OCI-LY7 (cell line): ENCODE results near the gene SLC27A5. TPM values are rescaled to one million over a fixed set of nuclear protein-coding genes. Genes with fewer than 3 reads are reported as not detected.

ENCODE experiments used
- BruUV-seq: library from RNA; stranded (reverse); fragments of 400-500 nt; replicated peaks from 2 replicates; lab custom pipeline; 2021; lab: Mats Ljungman, UMichigan
- CTCF ChIA-PET: fragments of 300-600 bp; sonication (Branson Sonifier 250); formaldehyde crosslinking; loops from one replicate; lab custom pipeline; 2022; ENCODE audit warnings: antibody characterized with exemption; ENCODE audit not compliant: unreplicated experiment; lab: Charles Lee
- POLR2A ChIA-PET: fragments of 300-600 bp; sonication (Branson Sonifier 250); formaldehyde crosslinking; loops from one replicate; lab custom pipeline; 2022; ENCODE audit warnings: antibody characterized with exemption; lab: Charles Lee
- DNase-seq: peaks from one replicate; pipeline ENCODE4 v3.0.0-alpha.2; 2015; ENCODE audit warnings: low spot score
- H2AFZ ChIP-seq: fragments of 200-600 bp; sonication (generic), shearing (Covaris generic); 2 replicates; pipeline ENCODE4 v1.6.1; 2014; ENCODE audit warnings: mild to moderate bottlenecking, antibody characterized with exemption, low read length, moderate library complexity
- H3K27ac ChIP-seq: fragments of 200-600 bp; sonication (generic); 2 replicates; pipeline ENCODE4 v1.5.1; 2014; ENCODE audit warnings: mixed run types, low read depth, mild to moderate bottlenecking, moderate library complexity, low read length, inconsistent platforms; ENCODE audit not compliant: poor library complexity, severe bottlenecking
- H3K36me3 ChIP-seq: fragments of 200-600 bp; sonication (generic); 2 replicates; pipeline ENCODE4 v1.6.1; 2014; ENCODE audit warnings: mild to moderate bottlenecking, antibody characterized with exemption, low read length, moderate library complexity, mixed read lengths; ENCODE audit not compliant: insufficient read depth
- H3K4me1 ChIP-seq: fragments of 200-600 bp; sonication (generic); 2 replicates; pipeline ENCODE4 v1.5.1; 2014; ENCODE audit warnings: mild to moderate bottlenecking, low read length; ENCODE audit not compliant: insufficient read depth, poor library complexity, severe bottlenecking
- H3K4me2 ChIP-seq: fragments of 200-600 bp; sonication (generic); 2 replicates; pipeline ENCODE4 v1.6.1; 2014; ENCODE audit warnings: mild to moderate bottlenecking, low read length
- H3K4me3 ChIP-seq: fragments of 200-600 bp; sonication (generic); 2 replicates; pipeline ENCODE4 v1.5.1; 2014; ENCODE audit warnings: mild to moderate bottlenecking, low read depth, low read length; ENCODE audit not compliant: poor library complexity, severe bottlenecking
- H3K79me2 ChIP-seq: fragments of 200-600 bp; sonication (generic); 2 replicates; pipeline ENCODE4 v1.6.1; 2016; ENCODE audit warnings: low read depth, mild to moderate bottlenecking, low read length, moderate library complexity, mixed read lengths; ENCODE audit not compliant: insufficient read depth
- H3K9me2 ChIP-seq: fragments of 200-600 bp; sonication (generic); 2 replicates; pipeline ENCODE4 v1.6.1; 2016; ENCODE audit warnings: mild to moderate bottlenecking, low read length, mixed read lengths; ENCODE audit not compliant: insufficient read depth
- H3K9me3 ChIP-seq: fragments of 200-600 bp; sonication (generic); 2 replicates; pipeline ENCODE4 v1.6.1; 2014; ENCODE audit warnings: mild to moderate bottlenecking, mixed run types, low read length, mixed read lengths
- H4K20me1 ChIP-seq: fragments of 200-600 bp; sonication (generic); 2 replicates; pipeline ENCODE4 v1.6.1; 2014; ENCODE audit warnings: mild to moderate bottlenecking, antibody characterized with exemption, low read length, moderate library complexity, mixed read lengths; ENCODE audit not compliant: insufficient read depth
- CTCF ChIP-seq: fragments of 200-600 bp; sonication (generic); conservative IDR thresholded peaks from 2 replicates; pipeline ENCODE4 v1.5.1; 2014; ENCODE audit warnings: mild to moderate bottlenecking, antibody characterized with exemption, low read length, moderate library complexity, mixed read lengths
- EZH2phosphoT487 ChIP-seq: fragments of 200-600 bp; sonication (generic); IDR thresholded peaks from 2 replicates; pipeline ENCODE4 v1.6.1; 2018; ENCODE audit warnings: low read depth, borderline replicate concordance, mild to moderate bottlenecking, mixed run types, antibody characterized with exemption, low read length, moderate library complexity, mixed read lengths
- intact Hi-C: fragments of 100-400 bp; cut with micrococcal nuclease; formaldehyde crosslinking; loops from one replicate; pipeline ENCODE4 v1.10.0; 2022; ENCODE audit not compliant: unreplicated experiment
- total RNA-seq, 2 experiments: library from RNA; depleted of rRNA in 1 of 2; stranded (reverse); fragments of >200 nt in 1 of 2; shearing (Covaris generic) in 1 of 2; gene quantifications; 2 replicates each; pipeline ENCODE4 v1.2.3, GENCODE V29; 2014 to 2022

The SLC27A5 gene
- total RNA-seq, 2 experiments from 2014 or later, result 28.0 to 29.8 TPM

DNA sequence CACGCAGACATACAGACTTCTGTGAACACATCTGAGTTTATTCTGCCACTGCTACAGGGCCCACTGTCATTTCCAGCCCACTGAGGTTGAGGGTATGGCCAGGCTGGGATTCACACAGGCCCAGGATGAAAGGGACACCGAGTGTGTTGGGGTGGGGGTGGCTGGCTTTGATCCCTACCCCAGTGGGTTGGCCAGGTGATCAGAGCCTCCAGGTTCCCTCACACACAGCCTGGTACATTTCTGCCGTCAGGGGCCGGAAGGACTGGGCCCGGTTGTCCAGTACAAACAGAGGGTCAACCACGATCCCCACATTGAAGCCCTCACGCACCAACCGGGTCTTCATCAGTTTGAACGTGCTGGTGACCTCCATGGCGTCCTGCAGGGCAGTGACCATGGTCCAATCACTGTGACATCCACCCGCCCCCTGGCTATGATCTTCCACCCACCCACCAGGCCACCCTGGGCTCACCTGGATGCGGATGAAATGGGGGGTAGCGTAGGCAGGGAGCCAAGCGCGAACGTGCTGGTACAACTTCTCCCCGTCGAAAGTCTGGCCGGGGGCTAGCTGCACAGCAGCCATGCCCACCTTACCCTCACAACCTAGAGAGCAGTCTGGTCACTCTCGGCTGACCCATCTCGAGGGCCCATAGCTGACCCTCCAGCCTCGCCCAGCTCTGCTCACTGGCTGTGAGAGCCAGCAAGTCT lies 13.3 kb downstream of the SLC27A5 start:
- Histone ChIP-seq H3K4me2 (peak overlapping the region; percentile 98), H3K9me3 (no peaks in the 10 kb centered on the region), H3K36me3 (no peaks in the 10 kb centered on the region), H3K4me3 (peak overlapping the region; percentile 79), H4K20me1 (no peaks in the 10 kb centered on the region), H3K27ac (peak overlapping the region; percentile 55), H3K4me1 (peaks cover 15% of the 10 kb centered on the region), H2AFZ (peak overlapping the region; percentile 45; the same call in 1 of the 2 replicates), H3K79me2 (no peaks in the 10 kb centered on the region), H3K9me2 (no peaks in the 10 kb centered on the region)
- no peak for TF ChIP-seq CTCF
- TF ChIP-seq EZH2phosphoT487, result no peak
- ChIA-PET POLR2A (no interaction called here), CTCF (no interaction called here)
- intact Hi-C loops, result no loop called here
- no peak for DNase-seq
- TSS peak; percentile 85 for BruUV-seq

- intact Hi-C loops, result no loop called here
- Histone ChIP-seq H3K4me2 (peak overlapping the region; percentile 98), H2AFZ (no peak overlapping the region), H3K4me1 (peaks cover 15% of the 10 kb centered on the region), H3K9me2 (no peaks in the 10 kb centered on the region), H3K36me3 (no peaks in the 10 kb centered on the region), H3K4me3 (peak overlapping the region; percentile 79), H3K27ac (no peak overlapping the region), H3K9me3 (no peaks in the 10 kb centered on the region), H3K79me2 (no peaks in the 10 kb centered on the region), H4K20me1 (no peaks in the 10 kb centered on the region)
- no peak for DNase-seq
- BruUV-seq, result no TSS peak
- TF ChIP-seq CTCF (no peak), EZH2phosphoT487 (no peak)
- CTCF ChIA-PET, result no interaction called here
- POLR2A ChIA-PET, result no interaction called here
These were observed 14.1 kb downstream of the SLC27A5 start for GRCh38 chr19:58497634-58498170.

- intact Hi-C loops, result no loop called here
- POLR2A ChIA-PET, result no interaction called here
These were observed 19.5 kb downstream of the SLC27A5 start for GRCh38 chr19:58492265-58492664.

More at GRCh38 chr19:58492265-58492664, 19.5 kb downstream of the SLC27A5 start:
- Histone ChIP-seq H3K4me2 (no peak overlapping the region), H3K79me2 (no peaks in the 10 kb centered on the region), H3K9me3 (no peaks in the 10 kb centered on the region), H3K9me2 (no peaks in the 10 kb centered on the region), H3K4me3 (no peak overlapping the region), H2AFZ (no peak overlapping the region), H3K36me3 (no peaks in the 10 kb centered on the region), H3K4me1 (no peaks in the 10 kb centered on the region), H4K20me1 (no peaks in the 10 kb centered on the region), H3K27ac (no peak overlapping the region)
- no TSS peak for BruUV-seq
- DNase-seq, result no peak
- CTCF ChIA-PET, result no interaction called here
- no peak for TF ChIP-seq CTCF
- TF ChIP-seq EZH2phosphoT487, result no peak
